Activated T-helper 17 cell treated with anti-CD3 and anti-CD28 coated beads, Interleukin-2, amount 50 U/mL, for 72 hours (primary cell): Measurements from ENCODE around the gene LONP2. TPM values are rescaled to one million over a fixed set of nuclear protein-coding genes. Genes with fewer than 3 reads are reported as not detected.
"Not testable (repeated sequence)": the region's sequence is repeated elsewhere in the genome, so short reads cannot be mapped to it uniquely, and the experiment has no call there.

ENCODE experiments used
- ATAC-seq: fragments of 150-1000 bp; cut with Tn5 transposase; replicated peaks from 2 replicates; pipeline ENCODE4 v1.10.0; 2021; ENCODE audit warnings: mild to moderate bottlenecking, moderate library complexity
- H3K27ac Mint-ChIP-seq: one replicate; pipeline ENCODE4 v1.8.0; 2022; ENCODE audit warnings: mixed read lengths
- H3K27me3 Mint-ChIP-seq: one replicate; pipeline ENCODE4 v1.8.0; 2022; ENCODE audit warnings: mixed read lengths
- H3K36me3 Mint-ChIP-seq: one replicate; pipeline ENCODE4 v1.8.0; 2022; ENCODE audit warnings: low read depth, mild to moderate bottlenecking, mixed read lengths
- H3K4me1 Mint-ChIP-seq: one replicate; pipeline ENCODE4 v1.8.0; 2022; ENCODE audit warnings: mixed read lengths
- H3K4me3 Mint-ChIP-seq: one replicate; pipeline ENCODE4 v1.8.0; 2022; ENCODE audit warnings: mild to moderate bottlenecking, mixed read lengths
- H3K9me3 Mint-ChIP-seq: one replicate; pipeline ENCODE4 v1.8.0; 2022; ENCODE audit warnings: mixed read lengths
- total RNA-seq, 2 donors: library from RNA; stranded (reverse); gene quantifications; one replicate each; pipeline ENCODE4 v1.2.3, GENCODE V29; 2022

Gene LONP2
- total RNA-seq, 2 donors from 2014 or later: 49.7 to 60.6 TPM

DNA sequence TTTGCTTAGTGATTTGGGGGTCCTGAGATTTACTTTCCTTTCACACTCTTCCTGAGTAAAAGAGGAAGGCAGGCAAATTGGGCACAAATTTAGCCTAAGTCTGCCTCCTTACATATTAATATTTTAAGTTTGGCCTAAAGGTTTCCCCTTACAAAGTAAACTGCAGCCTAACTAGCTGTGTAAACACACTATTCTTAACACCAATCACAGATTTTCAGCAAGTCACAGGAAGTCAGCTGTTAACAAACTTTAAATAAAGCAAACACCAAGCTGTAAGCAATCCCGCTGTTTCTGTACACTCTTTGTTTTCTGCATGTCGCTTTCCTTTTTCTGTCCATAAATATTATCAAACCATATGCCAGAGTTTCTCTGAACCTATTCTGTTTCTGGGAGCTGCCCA, 48.4 kb downstream of the LONP2 start:
- Mint-ChIP-seq H3K4me1 (peaks cover 3% of the 10 kb centered on the region), H3K4me3 (no peak overlapping the region), H3K27ac (no peak overlapping the region), H3K36me3 (peaks cover 90% of the 10 kb centered on the region), H3K9me3 (no peaks in the 10 kb centered on the region), H3K27me3 (no peaks in the 10 kb centered on the region)
- no peak for ATAC-seq

DNA sequence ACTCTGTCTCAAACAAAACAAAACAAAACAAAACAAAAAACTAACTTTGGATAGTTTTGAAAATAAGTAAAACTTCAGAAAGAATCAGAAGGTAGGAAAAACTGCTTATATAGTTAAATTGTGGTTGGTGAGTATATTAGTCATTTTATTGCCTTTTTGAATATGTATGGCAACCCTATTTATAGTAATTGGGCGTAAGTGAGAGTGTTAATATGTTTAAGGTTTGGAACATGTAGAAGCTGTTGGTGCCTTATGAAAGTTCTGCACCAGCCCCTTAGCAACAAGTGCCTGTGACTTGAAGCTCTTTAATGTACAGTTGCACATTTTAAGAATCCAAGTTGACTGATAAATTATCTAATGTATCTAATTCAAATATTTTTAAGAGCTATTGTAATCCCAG, 50.6 kb downstream of the LONP2 start:
- Mint-ChIP-seq H3K27ac (no peak overlapping the region), H3K9me3 (no peaks in the 10 kb centered on the region), H3K27me3 (no peaks in the 10 kb centered on the region), H3K4me1 (peaks cover 3% of the 10 kb centered on the region), H3K36me3 (peaks cover 88% of the 10 kb centered on the region), H3K4me3 (no peak overlapping the region)
- ATAC-seq: no peak

DNA sequence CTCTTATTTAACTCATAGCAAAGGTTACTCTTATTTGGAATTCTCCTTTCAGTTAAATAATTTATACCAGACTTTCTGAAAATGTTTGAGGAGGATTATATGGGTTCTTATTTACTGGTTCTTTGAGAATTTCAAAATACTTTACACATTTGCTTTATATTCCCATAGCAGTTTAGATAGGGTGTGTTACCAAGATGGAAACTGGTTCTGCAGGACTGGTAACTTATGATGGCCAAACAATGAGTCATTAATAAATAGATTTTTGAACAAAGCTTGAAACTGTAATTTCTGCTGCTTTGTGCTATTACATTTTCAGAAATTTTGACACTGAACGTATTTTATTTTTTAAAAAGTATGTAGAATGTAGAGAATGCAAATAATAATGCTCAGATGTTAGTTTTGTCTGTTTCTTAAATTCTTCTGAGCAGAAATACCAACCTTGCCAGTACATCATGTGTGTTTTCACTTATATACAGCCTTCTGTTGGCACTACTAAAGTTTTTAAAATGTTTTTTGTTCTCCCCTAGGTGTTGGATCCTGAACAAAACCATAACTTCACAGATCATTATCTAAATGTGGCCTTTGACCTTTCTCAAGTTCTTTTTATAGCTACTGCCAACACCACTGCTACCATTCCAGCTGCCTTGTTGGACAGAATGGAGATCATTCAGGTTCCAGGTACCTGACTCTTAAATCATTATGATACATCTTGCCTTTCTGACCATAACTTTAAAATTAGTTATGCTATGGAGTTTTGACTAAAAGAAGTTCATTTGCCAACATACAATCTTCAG, 51.6 kb downstream of the LONP2 start:
- no peaks in the 10 kb centered on the region for H3K27me3 Mint-ChIP-seq
- H3K36me3 Mint-ChIP-seq: peaks cover 88% of the 10 kb centered on the region
- no peaks in the 10 kb centered on the region for H3K9me3 Mint-ChIP-seq
- no peak overlapping the region for H3K27ac Mint-ChIP-seq
- H3K4me3 Mint-ChIP-seq: no peak overlapping the region
- no peak for ATAC-seq
- H3K4me1 Mint-ChIP-seq: peaks cover 3% of the 10 kb centered on the region

DNA sequence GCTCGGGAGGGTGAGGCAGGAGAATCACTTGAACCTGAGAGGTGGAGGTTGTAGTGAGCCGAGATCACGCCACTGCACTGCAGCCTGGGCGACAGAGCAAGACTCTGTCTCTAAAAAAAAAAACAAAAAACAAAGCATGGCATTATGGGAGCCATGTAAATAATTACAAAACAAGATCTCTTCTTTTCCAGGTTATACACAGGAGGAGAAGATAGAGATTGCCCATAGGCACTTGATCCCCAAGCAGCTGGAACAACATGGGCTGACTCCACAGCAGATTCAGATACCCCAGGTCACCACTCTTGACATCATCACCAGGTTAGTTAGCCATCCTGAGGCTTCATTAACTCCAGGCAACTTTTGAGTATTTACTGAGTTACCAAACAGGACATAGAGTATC, 55.4 kb downstream of the LONP2 start:
- Mint-ChIP-seq H3K36me3 (peaks cover 91% of the 10 kb centered on the region), H3K4me3 (no peak overlapping the region), H3K4me1 (no peaks in the 10 kb centered on the region), H3K9me3 (no peaks in the 10 kb centered on the region), H3K27me3 (no peaks in the 10 kb centered on the region), H3K27ac (no peak overlapping the region)
- ATAC-seq: no peak

DNA sequence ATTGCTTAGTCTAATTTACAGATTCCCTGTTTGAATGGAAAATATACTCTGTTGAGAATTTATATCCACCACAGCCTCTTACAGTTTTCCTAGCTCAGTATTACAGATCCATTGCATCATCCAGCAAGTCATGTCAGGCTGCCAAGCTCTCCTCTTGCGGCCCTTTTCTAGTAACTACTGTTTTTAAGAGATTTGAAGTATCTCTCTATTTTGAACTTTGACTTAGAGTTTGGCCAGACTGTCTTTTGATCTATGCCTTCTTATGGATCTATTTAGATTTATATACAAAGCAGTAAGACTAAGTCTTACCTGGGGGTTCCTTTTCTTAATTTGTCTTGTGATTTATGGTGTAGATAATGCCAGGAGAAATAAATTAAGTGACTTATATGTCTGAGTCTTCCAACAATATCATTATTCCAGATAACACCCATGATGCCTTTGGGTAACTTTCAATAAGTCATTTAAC, 56.3 kb downstream of the LONP2 start:
- no peak overlapping the region for H3K27ac Mint-ChIP-seq
- H3K4me1 Mint-ChIP-seq: no peaks in the 10 kb centered on the region
- no peak overlapping the region for H3K4me3 Mint-ChIP-seq
- ATAC-seq: no peak
- no peaks in the 10 kb centered on the region for H3K27me3 Mint-ChIP-seq
- no peaks in the 10 kb centered on the region for H3K9me3 Mint-ChIP-seq
- H3K36me3 Mint-ChIP-seq: peaks cover 94% of the 10 kb centered on the region

DNA sequence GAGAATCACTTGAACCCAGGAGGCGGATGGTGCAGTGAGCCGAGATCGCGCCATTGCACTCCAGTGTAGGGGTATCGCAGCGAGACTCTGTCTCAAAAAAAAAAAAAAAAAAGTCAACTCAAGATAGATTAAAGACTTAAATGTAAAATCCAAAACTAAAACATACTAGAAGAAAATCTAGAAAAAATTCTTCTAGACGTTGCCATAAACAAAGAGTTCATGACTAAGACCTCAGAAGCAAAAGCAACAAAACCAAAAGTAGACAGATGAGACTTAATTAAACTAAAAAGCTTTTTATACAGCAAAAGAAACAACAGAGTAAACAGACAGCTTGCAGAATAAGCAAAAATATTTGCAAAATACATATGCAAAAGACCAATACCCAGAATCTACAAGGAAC, 64.4 kb downstream of the LONP2 start:
- H3K4me1 Mint-ChIP-seq: no peaks in the 10 kb centered on the region
- H3K4me3 Mint-ChIP-seq: no peak overlapping the region
- no peak overlapping the region for H3K27ac Mint-ChIP-seq
- peaks cover 16% of the 10 kb centered on the region for H3K9me3 Mint-ChIP-seq
- ATAC-seq: no peak
- H3K27me3 Mint-ChIP-seq: no peaks in the 10 kb centered on the region
- H3K36me3 Mint-ChIP-seq: peaks cover 100% of the 10 kb centered on the region

DNA sequence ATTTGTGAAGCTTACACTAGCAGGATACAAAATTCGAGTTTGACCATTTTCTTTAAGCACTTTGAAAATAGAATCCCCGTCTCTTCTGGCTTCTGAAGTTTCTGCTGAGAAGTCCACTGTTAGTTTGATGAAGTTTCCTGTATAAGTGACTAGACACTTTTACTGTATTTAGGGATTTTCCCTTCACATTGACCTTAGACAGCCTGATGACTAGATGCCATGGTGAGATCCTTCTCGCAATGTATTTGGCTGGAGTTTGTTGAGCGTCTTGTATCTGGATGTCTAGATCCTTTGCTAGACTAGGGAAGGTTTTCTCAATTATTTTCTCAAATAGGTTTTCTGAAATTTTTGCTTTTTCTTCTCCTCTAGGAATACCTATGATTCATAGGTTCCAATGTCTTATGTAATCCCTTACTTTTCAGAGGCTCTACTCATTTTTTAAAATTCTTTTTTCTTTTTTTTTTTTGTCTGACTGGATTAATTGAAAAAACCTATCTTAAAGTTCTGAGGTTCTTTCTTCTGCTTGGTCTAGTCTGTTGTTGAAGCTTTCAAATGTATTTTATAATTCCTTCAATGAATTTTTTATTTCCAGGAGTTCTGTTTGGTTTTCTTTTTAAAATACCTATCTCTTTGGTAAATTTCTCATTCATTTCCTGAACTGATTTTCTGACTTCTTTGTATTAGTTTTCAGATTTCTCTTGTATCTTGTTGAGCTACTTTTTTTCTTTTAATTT, 67.0 kb downstream of the LONP2 start:
- Mint-ChIP-seq H3K27me3 (no peaks in the 10 kb centered on the region), H3K27ac (no peak overlapping the region), H3K4me1 (no peaks in the 10 kb centered on the region), H3K4me3 (no peak overlapping the region), H3K36me3 (peaks cover 91% of the 10 kb centered on the region), H3K9me3 (peaks cover 16% of the 10 kb centered on the region)
- no peak for ATAC-seq

DNA sequence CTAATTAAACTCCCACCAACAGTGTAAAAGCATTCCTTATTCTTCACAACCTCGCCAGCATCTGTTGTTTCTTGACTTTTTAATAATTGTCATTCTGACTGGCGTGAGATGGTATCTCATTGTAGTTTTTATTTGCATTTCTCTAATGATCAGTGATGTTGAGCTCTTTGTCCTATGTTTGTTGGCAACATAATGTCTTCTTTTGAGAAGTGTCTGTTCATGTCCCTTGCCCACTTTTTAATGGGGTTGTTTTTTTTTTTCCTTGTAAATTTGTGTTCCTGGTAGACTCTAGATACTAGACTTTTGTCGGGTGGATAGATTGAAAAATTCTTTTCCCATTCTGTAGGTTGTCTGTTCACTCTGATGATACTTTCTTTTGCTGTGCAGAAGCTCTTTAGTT, 69.8 kb downstream of the LONP2 start:
- Mint-ChIP-seq H3K36me3 (peaks cover 74% of the 10 kb centered on the region), H3K4me1 (peaks cover 11% of the 10 kb centered on the region)
- not testable (repeated sequence) for H3K27me3 Mint-ChIP-seq, H3K27ac Mint-ChIP-seq, H3K9me3 Mint-ChIP-seq, H3K4me3 Mint-ChIP-seq, ATAC-seq

DNA sequence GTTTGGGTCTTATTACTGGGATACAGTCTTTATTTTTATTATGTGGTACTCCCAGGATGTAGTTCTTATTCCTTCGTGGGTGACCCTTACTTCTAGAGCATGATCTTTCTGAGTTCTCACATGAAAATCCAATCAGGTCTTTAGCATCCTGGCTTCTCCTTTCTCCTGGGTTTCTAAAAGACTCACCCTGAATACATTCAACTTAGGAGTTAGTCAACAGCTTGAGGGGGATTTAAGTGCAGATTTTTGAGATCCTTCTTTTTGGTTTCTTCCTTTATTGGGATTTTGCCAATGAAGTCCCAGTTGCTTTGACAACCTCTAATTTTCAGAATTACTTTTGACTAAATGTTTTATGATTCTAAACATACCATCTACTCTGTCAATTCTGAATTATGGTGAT, 72.9 kb downstream of the LONP2 start:
- no peak overlapping the region for H3K27ac Mint-ChIP-seq
- H3K4me1 Mint-ChIP-seq: peaks cover 13% of the 10 kb centered on the region
- no peaks in the 10 kb centered on the region for H3K9me3 Mint-ChIP-seq
- no peak for ATAC-seq
- H3K36me3 Mint-ChIP-seq: peaks cover 50% of the 10 kb centered on the region
- H3K4me3 Mint-ChIP-seq: no peak overlapping the region
- no peaks in the 10 kb centered on the region for H3K27me3 Mint-ChIP-seq

DNA sequence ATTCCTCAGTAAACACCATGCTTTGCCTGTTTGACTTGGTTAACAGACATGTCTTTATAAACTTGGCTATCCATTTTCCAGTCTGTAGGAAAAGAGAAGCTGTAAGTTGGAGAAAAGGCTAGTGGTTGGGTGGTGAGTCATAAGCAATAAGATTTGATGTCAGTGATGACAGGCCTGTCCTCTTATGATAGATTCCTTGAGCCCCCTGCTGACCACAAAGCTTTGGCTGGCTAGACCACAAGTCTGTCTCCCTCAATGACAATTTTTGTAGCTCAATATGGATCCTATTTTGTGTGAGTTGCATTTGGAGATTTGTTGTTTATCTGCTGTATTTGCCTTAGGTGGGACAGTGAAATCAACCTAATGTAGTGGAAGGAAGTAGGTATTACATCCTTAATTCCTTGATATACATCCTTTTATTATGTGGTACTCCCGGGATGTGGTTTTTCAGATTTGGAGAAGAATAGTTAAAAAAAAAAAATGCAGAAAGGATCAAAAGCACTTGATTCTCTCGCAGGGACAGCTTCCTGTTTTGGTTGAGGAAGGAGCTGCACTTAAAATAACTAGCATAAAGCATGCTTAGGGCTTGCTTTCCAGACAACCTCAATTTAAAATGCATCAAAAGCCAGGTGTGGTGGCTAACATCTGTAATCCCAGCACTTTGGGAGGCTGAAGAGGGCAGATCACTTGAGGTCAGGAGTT, 73.7 kb downstream of the LONP2 start:
- ATAC-seq: peak; percentile 81
- Mint-ChIP-seq H3K4me1 (peaks cover 13% of the 10 kb centered on the region), H3K36me3 (peaks cover 50% of the 10 kb centered on the region), H3K9me3 (no peaks in the 10 kb centered on the region), H3K4me3 (peak overlapping the region; percentile 45), H3K27ac (peak overlapping the region; percentile 46), H3K27me3 (no peaks in the 10 kb centered on the region)

DNA sequence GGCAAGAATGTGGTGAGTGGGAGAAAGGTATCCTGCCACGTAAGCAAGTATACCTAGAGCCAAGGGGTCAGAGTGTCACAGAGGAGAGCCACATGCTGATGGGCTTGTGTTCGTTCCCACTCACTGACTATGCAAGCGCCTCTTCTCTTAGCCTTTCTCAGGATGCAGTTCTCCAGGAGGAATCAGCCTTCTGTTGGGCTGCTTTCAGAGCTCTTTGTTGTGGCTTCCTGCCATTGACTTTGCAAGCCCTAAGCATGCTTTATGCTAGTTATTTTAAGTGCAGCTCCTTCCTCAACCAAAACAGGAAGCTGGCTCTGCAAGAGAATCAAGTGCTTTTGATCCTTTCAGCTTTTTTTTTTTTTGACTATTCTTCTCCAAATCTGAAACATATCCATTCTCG, 74.5 kb downstream of the LONP2 start:
- peaks cover 46% of the 10 kb centered on the region for H3K36me3 Mint-ChIP-seq
- H3K27ac Mint-ChIP-seq: peak overlapping the region; percentile 65
- ATAC-seq: peak; percentile 54
- peak overlapping the region; percentile 50 for H3K4me3 Mint-ChIP-seq
- peaks cover 13% of the 10 kb centered on the region for H3K4me1 Mint-ChIP-seq
- no peaks in the 10 kb centered on the region for H3K27me3 Mint-ChIP-seq
- no peaks in the 10 kb centered on the region for H3K9me3 Mint-ChIP-seq

DNA sequence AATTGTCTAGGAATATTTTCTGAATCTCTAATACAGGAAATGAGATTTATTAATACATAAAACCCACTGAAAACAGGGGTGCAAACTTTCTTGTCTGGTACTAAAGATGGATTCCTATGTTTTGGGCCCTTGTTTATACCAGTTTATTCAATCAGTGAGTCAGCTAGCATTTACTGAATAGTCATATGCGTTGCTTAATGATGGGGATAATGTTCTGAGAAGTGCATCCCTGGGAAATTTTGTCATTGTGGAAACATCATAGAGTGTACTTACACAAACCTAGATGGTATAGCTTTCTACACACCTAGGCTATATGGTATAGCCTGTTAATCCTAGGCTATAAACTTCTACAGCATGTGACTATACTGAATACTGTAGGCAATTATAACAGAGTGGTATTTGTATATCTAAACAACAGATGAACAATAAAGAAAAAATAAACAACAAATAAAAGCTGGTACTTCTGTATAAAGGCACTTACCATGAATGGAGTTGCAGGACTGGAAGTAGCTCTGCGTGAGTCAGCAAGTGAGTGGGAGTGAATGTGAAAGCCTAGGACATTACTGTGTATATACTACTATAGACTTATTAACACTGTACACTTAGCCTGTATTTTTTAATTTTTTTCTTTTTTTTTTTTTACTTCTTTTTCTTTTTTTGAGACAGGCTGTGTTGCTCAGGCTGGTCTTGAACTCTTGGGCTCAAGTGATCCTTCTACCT, 77.4 kb downstream of the LONP2 start:
- no peak overlapping the region for H3K27ac Mint-ChIP-seq
- H3K4me1 Mint-ChIP-seq: peaks cover 18% of the 10 kb centered on the region
- H3K27me3 Mint-ChIP-seq: no peaks in the 10 kb centered on the region
- no peaks in the 10 kb centered on the region for H3K9me3 Mint-ChIP-seq
- H3K4me3 Mint-ChIP-seq: no peak overlapping the region
- ATAC-seq: peak; percentile 77
- peaks cover 46% of the 10 kb centered on the region for H3K36me3 Mint-ChIP-seq

DNA sequence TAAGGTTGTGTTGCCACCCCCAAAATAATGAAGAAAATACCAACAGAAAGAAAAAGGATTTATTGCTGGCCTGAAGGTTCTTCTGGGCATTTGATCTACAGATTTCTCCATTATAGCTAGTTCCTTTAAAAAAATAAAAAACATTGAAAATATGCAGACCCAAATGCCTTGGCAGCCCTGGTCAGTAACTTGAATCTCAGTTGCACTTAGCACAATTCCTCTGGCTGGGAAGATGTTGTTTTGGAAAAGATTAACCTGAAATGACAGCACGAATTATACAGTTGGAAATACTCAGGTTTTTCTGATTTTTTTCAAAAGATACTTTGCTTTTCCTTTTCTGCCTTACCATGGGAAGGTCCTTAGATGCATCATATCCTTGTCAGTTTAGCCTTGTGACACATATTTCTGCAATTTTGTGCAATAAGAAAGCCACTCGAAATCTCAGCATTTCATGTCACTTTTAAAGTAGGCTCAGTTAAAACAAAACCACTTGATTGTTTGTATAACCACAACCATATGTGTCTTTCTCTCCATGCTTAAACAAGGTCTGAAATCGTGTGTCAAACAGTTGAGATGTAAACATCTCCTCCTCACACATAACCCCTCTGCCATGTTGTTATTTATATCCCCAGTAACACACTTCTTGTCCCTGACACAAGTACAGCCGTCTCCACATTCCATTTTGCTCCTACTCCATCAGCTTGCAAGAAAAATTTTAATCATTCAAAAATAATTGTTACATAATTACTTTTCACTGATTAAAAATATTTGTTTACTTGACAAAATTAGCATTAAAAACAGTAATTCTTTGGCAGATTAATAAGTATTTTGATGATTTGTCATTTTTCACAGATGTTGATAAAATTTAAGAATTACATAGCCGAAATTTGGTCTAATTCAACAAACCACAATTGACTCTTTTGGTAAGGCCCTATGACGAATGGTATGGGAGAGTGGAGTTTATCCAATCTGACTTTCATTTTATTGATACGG, 80.0 kb downstream of the LONP2 start:
- Mint-ChIP-seq H3K27ac (no peak overlapping the region), H3K9me3 (no peaks in the 10 kb centered on the region), H3K36me3 (peaks cover 41% of the 10 kb centered on the region), H3K4me1 (peaks cover 9% of the 10 kb centered on the region), H3K4me3 (no peak overlapping the region), H3K27me3 (no peaks in the 10 kb centered on the region)
- no peak for ATAC-seq
